HG03442 (cell line): ENCODE measurements around the gene PRKAG2.

ENCODE experiments used
- ATAC-seq: cut with Tn5 transposase; IDR thresholded peaks from one replicate; pipeline ENCODE4 v1.9.1; 2021; ENCODE audit warnings: mild to moderate bottlenecking, moderate library complexity; ENCODE audit not compliant: unreplicated experiment

The PRKAG2 gene

GRCh38 chr7:151687523-151688235, 189.2 kb downstream of the PRKAG2 start:
- ATAC-seq = no peak

DNA sequence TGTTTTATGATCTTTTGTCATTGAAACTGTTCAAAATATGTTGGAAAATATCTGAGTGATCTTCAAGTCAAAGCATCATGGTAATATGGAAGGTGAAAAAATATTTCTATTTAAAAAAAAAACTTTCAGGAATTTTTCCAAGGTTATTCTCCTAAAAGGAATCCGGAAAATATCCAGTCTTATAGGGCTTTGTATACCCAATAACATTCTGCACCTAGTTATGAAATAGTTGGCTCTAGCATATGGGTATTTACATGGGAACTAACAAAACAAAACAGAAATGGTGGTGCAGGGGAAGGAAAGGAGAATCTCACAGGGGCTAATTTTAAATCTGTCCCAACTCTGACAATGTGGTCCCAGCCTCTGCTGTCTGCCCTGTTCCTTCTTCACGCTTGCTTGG, 190.1 kb downstream of the PRKAG2 start:
- ATAC-seq = no peak

- no peak for ATAC-seq
These were observed 190.7 kb downstream of the PRKAG2 start for GRCh38 chr7:151686016-151686766.

GRCh38 chr7:151684408-151685175, 192.3 kb downstream of the PRKAG2 start:
- ATAC-seq = no peak

DNA sequence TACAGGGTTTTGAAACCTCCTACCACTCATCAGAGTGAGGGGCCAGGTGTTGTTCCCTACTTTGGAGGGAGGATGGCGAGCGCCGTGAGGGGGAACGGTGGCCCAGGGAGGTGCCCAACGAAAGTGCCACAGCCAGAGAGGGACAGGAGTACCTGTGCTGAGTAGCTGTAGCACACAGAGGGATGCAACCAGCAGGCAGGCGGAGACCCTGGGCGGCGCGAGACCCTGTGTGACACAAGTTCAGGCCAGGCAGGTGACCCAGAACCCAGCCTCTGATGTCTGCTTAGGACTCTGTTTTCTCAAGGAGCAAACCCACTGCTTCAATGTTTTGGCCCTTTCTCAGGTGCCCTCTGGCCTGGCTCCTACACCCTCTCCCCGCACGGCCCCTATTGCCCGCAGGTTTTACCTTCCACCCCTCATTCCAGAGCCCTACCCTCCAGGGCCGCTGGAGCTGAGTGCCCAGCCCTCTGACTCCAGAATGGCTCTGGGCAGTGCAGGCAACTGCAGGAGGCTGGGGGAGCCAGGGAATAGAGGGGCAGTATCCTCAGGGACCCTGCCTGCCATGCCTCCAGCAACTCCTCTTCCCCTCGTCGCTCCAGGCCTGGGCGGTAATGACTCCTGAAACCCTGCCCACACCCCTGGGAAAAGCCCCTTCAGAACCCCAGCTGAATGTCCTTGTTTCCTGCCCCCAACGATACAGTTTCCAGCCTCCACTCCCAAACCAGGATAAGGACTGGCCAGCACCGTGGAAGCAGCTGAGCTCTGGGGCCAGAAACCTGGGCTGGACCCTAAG, 193.1 kb downstream of the PRKAG2 start:
- ATAC-seq = no peak

DNA sequence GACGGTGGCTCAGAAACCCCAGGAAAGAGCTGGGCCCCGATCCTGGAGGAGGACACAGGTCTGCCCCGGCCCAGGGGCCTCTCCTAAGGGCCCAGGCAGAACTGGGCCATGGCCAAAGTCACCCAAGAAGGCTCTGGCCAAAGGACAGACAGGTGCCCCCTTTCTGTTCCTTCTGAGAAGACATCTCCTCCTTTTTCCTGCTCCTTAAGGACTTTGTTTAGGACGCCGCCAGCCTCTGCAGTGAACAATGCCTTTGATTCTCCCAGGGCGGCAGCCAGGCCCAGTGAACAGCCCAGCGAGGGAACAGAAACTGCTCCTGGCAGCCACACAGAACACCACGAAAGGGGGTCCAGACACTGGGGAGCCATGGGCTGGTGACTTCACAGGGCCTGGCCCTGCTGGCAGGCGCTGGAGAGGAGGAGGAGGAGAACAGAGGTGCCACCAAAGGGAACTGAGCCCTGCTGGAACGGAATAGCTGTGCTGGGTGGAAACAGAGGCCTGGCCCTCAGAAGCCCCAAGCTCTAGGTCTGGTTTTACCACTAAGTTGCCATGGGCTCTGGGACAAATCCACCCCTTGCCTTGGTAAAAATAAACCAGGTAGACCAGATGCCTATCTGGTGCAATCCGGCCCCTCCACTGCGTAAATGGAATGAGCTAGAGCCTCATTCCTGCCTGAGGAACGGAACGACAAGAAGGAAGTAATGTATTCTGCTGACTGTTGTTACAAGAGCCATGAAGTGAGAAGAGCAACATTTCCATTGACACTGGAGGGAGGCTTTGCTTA, 193.9 kb downstream of the PRKAG2 start:
- ATAC-seq = no peak

DNA sequence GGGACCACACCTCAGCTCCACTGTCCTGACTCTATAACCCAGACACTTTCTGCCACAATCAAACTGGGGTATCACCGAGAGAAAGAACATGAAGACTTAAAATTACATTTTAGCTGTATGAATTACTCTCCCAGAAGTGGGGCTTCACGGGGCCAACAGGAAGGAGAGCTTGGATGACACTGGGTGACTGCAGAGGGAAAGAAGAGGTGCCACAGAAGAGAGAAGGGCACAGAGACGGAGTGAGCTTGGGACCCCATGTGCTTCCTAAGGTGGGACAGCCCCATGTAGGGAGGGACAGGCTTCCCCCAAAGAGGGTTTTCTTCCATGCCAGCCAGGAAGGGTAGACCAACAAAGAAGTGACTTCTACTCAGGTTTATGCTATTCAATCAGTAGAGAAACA, 195.2 kb downstream of the PRKAG2 start:
- ATAC-seq = no peak

- ATAC-seq = no peak
These were observed 196.1 kb downstream of the PRKAG2 start for GRCh38 chr7:151680810-151681209.

- no peak for ATAC-seq
These were observed 196.9 kb downstream of the PRKAG2 start for GRCh38 chr7:151679881-151680612.

GRCh38 chr7:151679071-151679708, 197.7 kb downstream of the PRKAG2 start:
- ATAC-seq = no peak

DNA sequence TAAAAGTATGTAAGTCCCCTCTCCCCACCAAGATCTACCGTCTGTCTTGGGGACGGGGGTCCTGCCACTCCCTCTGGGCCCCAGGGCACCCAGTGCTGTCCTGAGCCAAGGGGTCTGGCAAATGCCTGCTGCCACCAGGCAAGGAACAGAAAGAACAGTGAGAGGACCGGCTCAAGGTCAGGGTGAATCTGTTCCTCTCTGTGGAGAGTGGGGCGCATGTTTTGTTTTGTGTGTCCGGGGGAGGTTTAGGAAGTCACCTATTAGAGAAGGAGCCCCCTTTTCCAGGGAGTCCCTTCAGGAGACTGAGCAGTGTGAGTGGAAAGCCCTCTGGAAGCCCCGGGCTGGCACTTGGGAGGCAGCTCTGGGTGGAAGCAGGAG, 198.7 kb downstream of the PRKAG2 start:
- no peak for ATAC-seq

DNA sequence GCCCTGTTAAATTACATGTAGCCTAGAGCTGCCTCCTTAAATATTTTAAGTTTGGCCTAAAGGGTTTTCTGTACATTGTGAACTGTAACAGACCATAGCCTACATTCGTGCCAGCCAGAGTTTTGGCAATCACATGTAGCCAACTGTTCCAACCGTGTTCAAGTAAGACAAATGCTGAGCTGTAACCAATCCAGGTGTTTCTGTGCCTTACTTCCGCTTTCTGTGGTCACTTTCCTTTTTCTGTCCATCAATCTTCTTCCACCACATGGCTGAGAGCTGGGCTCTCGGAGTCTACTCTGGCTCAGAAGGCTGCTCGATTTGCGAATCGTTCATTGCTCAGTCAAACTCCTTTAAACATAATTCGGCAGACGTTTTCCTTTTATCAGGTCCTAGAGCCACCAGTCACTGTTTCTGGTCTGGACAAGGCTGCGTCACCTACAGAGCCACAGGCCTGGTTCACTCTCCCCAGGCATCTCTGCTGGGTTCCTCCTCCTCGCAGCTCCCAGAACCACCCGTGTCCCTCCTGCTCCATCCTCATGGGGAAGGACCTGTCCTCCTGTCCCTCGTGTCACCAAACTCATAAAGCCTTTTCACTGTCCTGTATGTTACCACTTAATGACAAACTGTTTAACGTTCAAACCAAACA, 199.2 kb downstream of the PRKAG2 start:
- ATAC-seq = no peak

GRCh38 chr7:151676759-151677158, 200.2 kb downstream of the PRKAG2 start:
- no peak for ATAC-seq

GRCh38 chr7:151675196-151675920, 201.6 kb downstream of the PRKAG2 start:
- no peak for ATAC-seq

GRCh38 chr7:151674161-151674920, 202.6 kb downstream of the PRKAG2 start:
- ATAC-seq = no peak

- no peak for ATAC-seq
These were observed 203.7 kb downstream of the PRKAG2 start for GRCh38 chr7:151673216-151673615.

- no peak for ATAC-seq
These were observed 204.2 kb downstream of the PRKAG2 start for GRCh38 chr7:151672716-151673115.
